MM.1S (cell line): ENCODE data around the gene ST8SIA2.

Experiments used
- CTCF ChIP-seq: fragments of 300-600 bp; sonication (generic); IDR thresholded peaks from 2 replicates; pipeline ENCODE4 v1.5.1; 2016; ENCODE audit warnings: antibody characterized with exemption, low read length, mixed read lengths
- EZH2 ChIP-seq: fragments of 300-600 bp; sonication (generic); optimal IDR thresholded peaks from 2 replicates; pipeline ENCODE3; 2017; ENCODE audit warnings: low read depth, mild to moderate bottlenecking, antibody characterized with exemption, low read length, mixed read lengths
- EZH2phosphoT487 ChIP-seq: fragments of 300-600 bp; sonication (generic); IDR thresholded peaks from 2 replicates; pipeline ENCODE4 v1.6.1; 2018; ENCODE audit warnings: antibody characterized with exemption, low read length

- TF ChIP-seq CTCF: no peak
- no peak for TF ChIP-seq EZH2phosphoT487
- TF ChIP-seq EZH2: no peak
Observed at GRCh38 chr15:92449476-92449875, 55.8 kb downstream of the ST8SIA2 start.
